Brain microvascular endothelial cell (primary cell): Measurements from ENCODE around the gene WIPF1.
A peak's percentile ranks its signal among the peaks of the same experiment; 100 is the strongest.

Experiments
- DNase-seq: peaks from one replicate; pipeline ENCODE4 v3.0.0-alpha.2; 2020
- H3K27ac ChIP-seq: fragments of 250-450 bp; sonication (Bioruptor Pico); 2 replicates; pipeline ENCODE4 v1.5.1; 2020; ENCODE audit warnings: mild to moderate bottlenecking, moderate library complexity
- H3K27me3 ChIP-seq: fragments of 250-450 bp; sonication (Bioruptor Pico); replicated peaks from 2 replicates; pipeline ENCODE4 v1.5.1; 2020; ENCODE audit warnings: mild to moderate bottlenecking
- H3K36me3 ChIP-seq: fragments of 250-450 bp; sonication (Bioruptor Pico); replicated peaks from 2 replicates; pipeline ENCODE4 v1.5.1; 2020; ENCODE audit warnings: mild to moderate bottlenecking
- H3K4me3 ChIP-seq: 2 replicates; pipeline ENCODE4 v1.5.1; 2011; ENCODE audit warnings: low read depth, mild to moderate bottlenecking, control low read depth, low read length, moderate library complexity
- in situ Hi-C: cut with HindIII; loops from 2 replicates; pipeline ENCODE4 v1.10.0; 2017; ENCODE audit warnings: low sequenced_read_pairs, low pct_ligation_motif_present
- TF ChIP-seq, protein P1 (sequence below): IDR thresholded peaks from 2 replicates; pipeline ENCODE4 v1.5.1; 2011; ENCODE audit warnings: low read depth, mild to moderate bottlenecking, moderate library complexity, low read length, control low read depth, inconsistent platforms; ENCODE audit errors: missing control alignments

WIPF1 gene

DNA sequence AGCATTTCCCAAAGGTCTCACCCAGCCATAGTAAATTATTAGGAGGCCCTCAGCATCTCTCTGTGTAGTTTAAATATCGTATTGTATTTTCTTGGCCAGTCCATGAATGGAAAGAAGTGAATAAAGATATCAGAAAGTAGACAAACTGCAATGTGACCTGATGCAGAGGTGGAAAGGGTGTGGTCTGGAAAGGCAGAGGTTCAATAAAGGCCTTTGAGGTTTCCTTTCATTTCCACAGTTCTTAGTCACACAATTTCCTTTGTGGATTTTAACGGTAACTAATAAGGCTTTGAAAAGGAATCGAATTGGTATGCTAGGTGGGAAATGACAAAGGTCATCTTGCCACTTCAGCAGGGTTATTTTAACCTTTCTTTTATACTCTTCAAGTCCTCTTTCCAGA lies 20.1 kb upstream of the WIPF1 start:
- DNase-seq: no peak
- no peak overlapping the region for H3K27ac ChIP-seq
- no peak overlapping the region for H3K4me3 ChIP-seq
- TF ChIP-seq, protein P1, sequence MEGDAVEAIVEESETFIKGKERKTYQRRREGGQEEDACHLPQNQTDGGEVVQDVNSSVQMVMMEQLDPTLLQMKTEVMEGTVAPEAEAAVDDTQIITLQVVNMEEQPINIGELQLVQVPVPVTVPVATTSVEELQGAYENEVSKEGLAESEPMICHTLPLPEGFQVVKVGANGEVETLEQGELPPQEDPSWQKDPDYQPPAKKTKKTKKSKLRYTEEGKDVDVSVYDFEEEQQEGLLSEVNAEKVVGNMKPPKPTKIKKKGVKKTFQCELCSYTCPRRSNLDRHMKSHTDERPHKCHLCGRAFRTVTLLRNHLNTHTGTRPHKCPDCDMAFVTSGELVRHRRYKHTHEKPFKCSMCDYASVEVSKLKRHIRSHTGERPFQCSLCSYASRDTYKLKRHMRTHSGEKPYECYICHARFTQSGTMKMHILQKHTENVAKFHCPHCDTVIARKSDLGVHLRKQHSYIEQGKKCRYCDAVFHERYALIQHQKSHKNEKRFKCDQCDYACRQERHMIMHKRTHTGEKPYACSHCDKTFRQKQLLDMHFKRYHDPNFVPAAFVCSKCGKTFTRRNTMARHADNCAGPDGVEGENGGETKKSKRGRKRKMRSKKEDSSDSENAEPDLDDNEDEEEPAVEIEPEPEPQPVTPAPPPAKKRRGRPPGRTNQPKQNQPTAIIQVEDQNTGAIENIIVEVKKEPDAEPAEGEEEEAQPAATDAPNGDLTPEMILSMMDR: no peak
- in situ Hi-C loops: no loop called here
- no peaks in the 10 kb centered on the region for H3K36me3 ChIP-seq
- H3K27me3 ChIP-seq: no peaks in the 10 kb centered on the region

DNA sequence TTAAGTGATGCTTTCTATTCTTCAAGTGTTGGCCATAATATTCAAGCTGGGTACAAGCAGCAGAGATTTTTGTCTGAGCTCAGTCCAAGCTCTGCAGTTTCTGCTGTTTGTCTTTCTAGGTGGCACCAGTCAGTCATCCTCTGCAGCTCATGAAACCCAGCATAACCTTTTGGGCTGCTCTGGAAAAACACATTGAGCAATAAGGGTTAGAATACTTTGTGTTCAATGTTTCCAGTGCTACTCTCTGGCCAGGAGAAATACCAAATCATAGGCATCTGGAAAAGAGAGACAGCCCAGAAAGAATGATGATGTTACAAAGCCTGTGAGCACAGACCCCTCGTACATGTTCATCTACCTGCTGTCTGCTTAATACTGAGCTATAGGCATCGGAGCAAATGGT lies 19.5 kb upstream of the WIPF1 start:
- no peak for DNase-seq

GRCh38 chr2:174615871-174616436 lies 18.4 kb upstream of the WIPF1 start:
- no peaks in the 10 kb centered on the region for H3K27me3 ChIP-seq
- peak overlapping the region; percentile 66 for H3K27ac ChIP-seq
- peak; percentile 73 for DNase-seq
- in situ Hi-C loops: no loop called here
- H3K4me3 ChIP-seq: no peak overlapping the region
- TF ChIP-seq, protein P1: no peak
- H3K36me3 ChIP-seq: no peaks in the 10 kb centered on the region

More for the DNA sequence above, 19.5 kb upstream of the WIPF1 start:
- Histone ChIP-seq H3K4me3 (no peak overlapping the region), H3K36me3 (no peaks in the 10 kb centered on the region), H3K27ac (no peak overlapping the region), H3K27me3 (no peaks in the 10 kb centered on the region)
- TF ChIP-seq, protein P1: peak; percentile 18
- in situ Hi-C loops: no loop called here

- Histone ChIP-seq H3K4me3 (no peak overlapping the region), H3K27me3 (no peaks in the 10 kb centered on the region), H3K27ac (no peak overlapping the region), H3K36me3 (no peaks in the 10 kb centered on the region)
- DNase-seq: peak; percentile 31
- in situ Hi-C loops: no loop called here
- TF ChIP-seq, protein P1: no peak
These were observed 16.7 kb upstream of the WIPF1 start for GRCh38 chr2:174614261-174614660.

GRCh38 chr2:174613531-174613930 lies 15.9 kb upstream of the WIPF1 start:
- TF ChIP-seq, protein P1: no peak
- Histone ChIP-seq H3K36me3 (no peaks in the 10 kb centered on the region), H3K4me3 (no peak overlapping the region), H3K27me3 (no peaks in the 10 kb centered on the region), H3K27ac (no peak overlapping the region)
- no peak for DNase-seq
- in situ Hi-C loops: no loop called here

DNA sequence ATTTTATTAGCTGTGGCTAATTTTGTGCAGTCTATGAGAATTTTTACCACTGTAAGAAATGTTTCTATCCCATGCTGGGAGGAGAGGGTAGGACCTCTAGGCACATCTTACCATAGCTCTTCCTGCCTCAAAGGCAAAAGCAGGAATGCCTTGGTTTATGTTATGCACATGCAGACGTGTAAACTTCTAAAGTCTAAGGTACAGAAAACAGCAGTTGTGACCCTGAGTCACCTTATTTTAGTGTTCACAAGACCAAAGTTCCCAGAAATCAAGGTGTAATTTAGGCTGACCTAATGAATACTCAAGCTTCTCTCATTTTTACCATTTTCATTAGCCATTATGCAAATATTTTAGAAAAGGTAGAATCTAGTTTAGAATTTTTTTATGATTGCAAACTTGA lies 15.4 kb upstream of the WIPF1 start:
- no peak for DNase-seq
- Histone ChIP-seq H3K36me3 (no peaks in the 10 kb centered on the region), H3K27ac (no peak overlapping the region), H3K4me3 (no peak overlapping the region), H3K27me3 (no peaks in the 10 kb centered on the region)
- in situ Hi-C loops: no loop called here
- TF ChIP-seq, protein P1: no peak
